NCI-H526 (cell line): ENCODE measurements around the gene UNC93B1.
"Not testable (repeated sequence)": the region's sequence is repeated elsewhere in the genome, so short reads cannot be mapped to it uniquely, and the experiment has no call there.

Experiments
- DNase-seq, 2 experiments: peaks; one replicate each; lab custom pipeline; 2025; lab: John Stamatoyannopoulos, UW

Gene UNC93B1

GRCh38 chr11:68009391-68010089 lies 5.6 kb upstream of the UNC93B1 start:
- DNase-seq, result no peak

- DNase-seq, result no peak
Measured at GRCh38 chr11:68008381-68009337, 4.8 kb upstream of the UNC93B1 start.

- no peak for DNase-seq
Measured at GRCh38 chr11:68007498-68008380, 3.8 kb upstream of the UNC93B1 start.

- no peak for DNase-seq
Measured at GRCh38 chr11:68006606-68007166, 2.8 kb upstream of the UNC93B1 start.

- no peak for DNase-seq
Measured at GRCh38 chr11:68004551-68005335, 846 bp upstream of the UNC93B1 start.

GRCh38 chr11:68002938-68003845 lies 705 bp downstream of the UNC93B1 start:
- DNase-seq, result peak; percentile 30 to 85

GRCh38 chr11:68002575-68002937 lies 1.3 kb downstream of the UNC93B1 start:
- no peak for DNase-seq

- DNase-seq, result no peak
Measured at GRCh38 chr11:67999704-68000103, 4.2 kb downstream of the UNC93B1 start.

GRCh38 chr11:67999201-67999629 lies 4.7 kb downstream of the UNC93B1 start:
- no peak for DNase-seq

GRCh38 chr11:67998150-67999045 lies 5.5 kb downstream of the UNC93B1 start:
- no peak for DNase-seq

- DNase-seq, result no peak
Measured at GRCh38 chr11:67997475-67997921, 6.4 kb downstream of the UNC93B1 start.

GRCh38 chr11:67996622-67997474 lies 7.0 kb downstream of the UNC93B1 start:
- DNase-seq, result peak; percentile 78 to 94

- no peak for DNase-seq
Measured at GRCh38 chr11:67996051-67996450, 7.8 kb downstream of the UNC93B1 start.

GRCh38 chr11:67995579-67995978 lies 8.3 kb downstream of the UNC93B1 start:
- not testable (repeated sequence) for DNase-seq

GRCh38 chr11:67995129-67995528 lies 8.8 kb downstream of the UNC93B1 start:
- DNase-seq, result not testable (repeated sequence)

GRCh38 chr11:67994387-67994786 lies 9.5 kb downstream of the UNC93B1 start:
- not testable (repeated sequence) for DNase-seq

GRCh38 chr11:67993821-67994220 lies 10.1 kb downstream of the UNC93B1 start:
- peak; percentile 37 to 85 for DNase-seq
